GM10847 (cell line): ENCODE results near the gene DERA.

Experiments used
- POLR2A ChIP-seq: IDR thresholded peaks from 2 replicates; pipeline ENCODE4 v1.6.1; 2011; ENCODE audit not compliant: insufficient read length; ENCODE audit errors: extremely low read depth

Gene DERA

DNA sequence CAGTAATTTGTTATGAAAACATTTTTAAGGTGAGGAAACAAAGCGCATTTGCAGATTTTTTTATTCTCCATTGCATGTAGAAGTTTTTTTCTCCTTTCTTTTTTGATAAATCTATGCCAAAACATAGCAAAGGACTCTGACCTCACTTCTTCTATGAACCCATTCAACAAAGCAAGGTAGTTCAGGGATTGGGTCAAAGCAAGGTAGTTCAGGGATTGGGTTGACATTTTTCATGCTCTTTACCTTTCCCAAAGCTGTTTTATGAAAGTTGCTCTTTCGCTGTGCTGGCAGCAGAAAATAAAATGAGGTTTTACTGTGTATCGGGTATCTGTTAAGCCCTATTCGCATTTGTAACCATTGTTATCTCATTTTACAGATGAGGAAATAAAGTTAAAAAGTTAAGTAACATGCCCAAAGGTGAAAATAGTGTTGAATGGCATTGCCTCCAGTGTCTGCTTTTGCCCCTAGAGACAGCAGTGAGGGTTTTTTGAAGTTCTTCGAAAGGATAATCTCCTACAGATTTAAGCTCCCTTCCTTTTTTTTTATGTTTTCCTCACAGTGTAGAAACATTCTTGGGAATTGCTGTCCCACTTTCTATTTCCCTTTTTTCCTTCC is 18.4 kb upstream of the DERA start:
- no peak for TF ChIP-seq POLR2A

DNA sequence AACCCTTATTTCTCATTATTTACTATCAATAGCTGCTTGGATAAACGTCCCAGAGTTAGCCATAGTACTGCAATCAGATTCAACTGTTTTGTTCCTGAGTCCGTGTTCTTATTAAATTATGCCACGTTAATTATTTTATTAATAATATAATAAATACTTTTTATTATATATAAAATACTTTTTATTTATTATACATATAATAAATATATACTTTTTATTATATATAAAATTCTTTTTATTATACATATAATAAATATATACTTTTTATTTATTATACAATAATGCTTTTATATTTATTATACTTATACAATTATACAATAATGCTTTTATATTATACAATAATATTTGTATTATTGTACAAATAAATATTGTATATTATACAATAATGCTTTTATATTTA is 17.9 kb upstream of the DERA start:
- TF ChIP-seq POLR2A: no peak

DNA sequence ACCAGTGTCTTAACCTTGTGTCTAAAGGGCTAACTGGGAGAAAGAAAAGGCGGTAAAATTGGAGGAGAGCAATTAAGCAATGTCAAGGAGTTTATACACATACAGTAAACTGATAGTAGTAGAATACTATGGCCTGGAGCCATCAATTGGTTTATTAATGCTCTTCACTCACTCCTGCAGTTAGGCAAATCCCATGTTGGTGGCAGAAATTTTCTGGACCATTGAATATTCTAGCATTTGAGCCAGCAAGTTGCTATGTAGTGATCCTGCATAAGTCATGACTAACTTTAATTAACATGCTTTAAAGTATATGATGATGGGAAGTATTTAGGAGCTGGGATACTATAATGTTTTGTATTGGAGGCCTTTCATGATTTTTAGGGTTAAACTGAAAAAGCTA is 14.3 kb upstream of the DERA start:
- no peak for TF ChIP-seq POLR2A

DNA sequence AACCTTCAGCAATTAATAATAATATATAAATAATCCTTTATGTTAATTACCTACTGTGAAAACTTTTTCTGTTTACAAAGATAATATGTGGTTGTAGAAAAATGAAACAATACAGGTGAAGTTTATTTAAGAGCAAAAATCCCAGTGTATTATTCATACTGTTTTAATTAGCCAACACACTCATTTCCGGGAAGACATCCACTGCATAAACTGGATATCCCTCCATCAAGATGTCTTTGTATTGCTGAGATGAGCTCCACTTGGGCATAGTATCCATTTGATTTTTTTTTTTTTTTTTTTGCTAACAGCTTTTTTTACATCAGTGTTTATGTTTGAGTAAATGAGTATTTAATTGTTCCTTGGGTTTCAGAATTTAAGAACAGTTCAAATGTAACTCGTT is 13.7 kb upstream of the DERA start:
- TF ChIP-seq POLR2A: no peak

DNA sequence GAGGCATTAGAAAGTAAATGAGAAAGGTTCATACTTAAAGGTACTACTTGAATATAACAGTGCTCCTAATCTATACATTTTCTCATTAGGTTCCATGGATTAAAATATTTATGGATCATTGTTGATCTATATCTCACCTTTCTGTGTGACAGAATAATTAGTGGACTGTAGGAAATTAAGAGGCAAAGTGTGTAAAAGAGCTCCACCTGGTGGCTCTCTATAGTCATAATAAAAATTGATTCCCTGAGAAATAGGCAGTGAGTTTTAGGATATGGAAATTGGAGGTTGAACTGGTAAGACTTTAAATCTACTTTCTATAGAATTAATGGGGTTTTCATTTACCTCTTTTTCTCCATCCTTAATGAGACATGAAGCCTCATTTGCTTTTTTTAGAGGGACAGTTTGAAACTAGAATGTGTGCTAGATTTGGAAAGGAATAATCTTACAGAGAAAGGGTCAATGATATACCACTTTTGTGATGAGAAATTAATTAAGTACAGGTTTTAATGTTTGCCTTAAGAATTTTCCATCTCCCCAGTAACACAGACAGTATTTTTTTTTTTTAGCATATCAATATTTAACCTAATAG is 11.8 kb upstream of the DERA start:
- TF ChIP-seq POLR2A: no peak

DNA sequence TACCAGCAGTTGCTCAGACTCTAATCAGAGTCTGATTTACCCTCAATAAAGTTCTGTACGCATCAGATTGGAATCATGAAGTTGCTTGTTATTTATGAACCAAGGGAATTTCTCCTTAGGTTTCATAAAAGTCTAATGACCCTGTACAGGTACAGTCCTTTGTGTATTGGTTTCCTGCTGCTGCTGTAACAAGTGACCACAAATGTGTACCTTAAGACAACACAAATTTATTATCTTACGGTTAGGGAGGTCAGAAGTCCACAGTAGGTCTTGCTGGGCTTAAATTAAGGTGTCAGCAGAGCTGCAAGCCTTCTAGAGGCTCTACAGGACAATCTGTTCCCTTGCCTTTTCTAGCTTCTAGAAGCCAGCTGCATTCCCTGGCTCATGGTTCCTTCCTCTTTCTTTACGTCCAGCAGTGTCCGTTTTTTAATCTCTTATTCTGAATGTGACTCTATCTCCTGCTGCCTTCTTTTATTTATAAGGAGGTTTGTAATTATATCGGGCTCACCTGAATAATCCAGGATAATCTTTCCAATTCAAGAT is 6.7 kb upstream of the DERA start:
- TF ChIP-seq POLR2A: no peak

DNA sequence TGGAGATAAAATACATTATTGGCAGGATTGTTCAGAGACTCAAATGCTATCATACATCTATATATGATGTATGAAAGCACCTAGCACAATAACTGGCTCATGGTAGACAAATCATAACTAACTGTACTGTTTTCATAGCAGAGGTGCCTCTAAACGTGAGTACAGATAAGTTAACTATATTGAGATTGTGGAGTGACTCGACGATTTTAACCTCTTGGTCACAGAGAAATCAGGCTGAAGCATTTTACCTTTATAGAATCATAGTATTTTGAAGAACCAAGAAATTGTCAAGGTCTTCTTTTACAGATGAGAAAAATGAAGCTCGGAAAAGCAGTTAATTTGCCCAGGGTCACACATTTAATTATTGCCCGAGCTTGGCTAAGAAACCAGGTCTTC is 666 bp upstream of the DERA start:
- TF ChIP-seq POLR2A: no peak

DNA sequence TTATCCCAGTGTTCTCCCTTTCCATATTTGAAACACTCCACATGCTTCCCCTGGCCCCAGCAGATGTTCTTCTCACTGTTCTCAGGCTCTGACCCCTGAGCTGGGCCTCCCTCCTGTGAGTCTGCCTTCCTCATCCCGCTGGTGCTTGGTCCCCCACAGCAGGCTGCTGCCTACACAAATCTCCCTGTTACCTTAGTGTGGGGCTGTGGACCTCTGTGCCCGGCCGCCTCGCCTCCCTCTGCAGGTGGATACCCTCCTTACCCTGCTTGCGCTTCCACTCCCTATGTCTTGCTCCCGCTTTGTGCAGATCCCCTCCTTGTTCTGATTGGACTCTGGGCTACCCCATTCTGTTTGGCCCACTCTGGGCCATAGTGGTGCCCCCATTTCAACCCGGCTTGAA is 6.9 kb downstream of the DERA start:
- TF ChIP-seq POLR2A: no peak

DNA sequence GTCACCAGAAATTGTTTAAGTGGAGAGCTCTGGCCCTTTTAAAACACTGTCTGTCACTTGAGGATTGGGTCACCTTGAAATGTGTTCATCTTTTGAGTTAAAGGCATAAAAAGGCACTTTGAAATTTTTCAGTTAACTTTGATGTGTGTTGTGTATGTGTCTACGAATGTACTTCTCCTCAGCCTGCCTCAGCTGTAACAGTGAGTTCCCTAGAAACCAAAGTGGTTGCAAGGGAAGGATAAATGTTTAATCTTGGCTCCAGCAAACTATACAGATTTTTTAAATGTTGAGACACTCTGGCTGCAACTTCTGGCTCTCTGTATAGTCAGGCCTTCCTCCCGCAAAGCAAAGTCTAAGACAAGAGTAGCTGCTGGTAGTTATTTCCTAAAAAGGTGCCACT is 8.3 kb downstream of the DERA start:
- TF ChIP-seq POLR2A: no peak

DNA sequence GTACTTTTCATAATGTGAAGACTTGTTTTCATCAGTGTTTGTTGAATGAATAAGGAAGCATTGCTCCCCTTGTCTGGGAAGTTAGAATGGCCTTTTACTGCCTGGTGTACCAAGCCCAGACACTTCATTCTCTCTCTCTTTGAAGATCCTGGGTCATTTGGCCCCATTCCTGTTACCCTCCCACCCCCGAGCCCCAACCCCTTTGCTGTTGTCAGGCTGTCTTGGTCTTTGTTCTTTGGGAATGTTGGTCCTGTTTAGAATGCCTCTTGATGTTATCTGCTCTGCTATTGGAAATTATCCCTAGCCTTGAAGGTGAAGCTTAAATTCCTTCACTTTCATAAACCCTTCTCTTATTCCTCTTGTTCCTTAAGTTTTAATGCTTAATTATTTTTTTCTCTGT is 13.8 kb downstream of the DERA start:
- no peak for TF ChIP-seq POLR2A

DNA sequence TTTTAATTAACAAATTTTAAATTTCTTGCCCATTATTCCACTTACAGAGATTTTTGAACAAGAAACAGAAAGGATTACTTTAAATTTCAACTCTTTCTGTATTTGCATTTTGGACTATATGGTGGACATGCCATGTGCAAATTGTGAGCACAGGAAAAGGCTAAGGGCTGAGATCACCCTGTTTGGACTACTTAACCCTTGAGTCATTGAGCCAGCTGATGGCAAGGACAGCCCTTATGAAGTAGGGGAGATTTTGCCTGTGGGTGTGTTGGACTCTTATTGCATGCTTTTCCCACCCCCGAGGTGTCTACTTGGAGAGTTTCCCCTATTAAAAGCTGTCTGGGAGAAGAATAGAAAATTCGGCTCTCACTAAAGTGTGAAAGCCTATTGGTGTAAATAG is 17.2 kb downstream of the DERA start:
- TF ChIP-seq POLR2A: no peak

DNA sequence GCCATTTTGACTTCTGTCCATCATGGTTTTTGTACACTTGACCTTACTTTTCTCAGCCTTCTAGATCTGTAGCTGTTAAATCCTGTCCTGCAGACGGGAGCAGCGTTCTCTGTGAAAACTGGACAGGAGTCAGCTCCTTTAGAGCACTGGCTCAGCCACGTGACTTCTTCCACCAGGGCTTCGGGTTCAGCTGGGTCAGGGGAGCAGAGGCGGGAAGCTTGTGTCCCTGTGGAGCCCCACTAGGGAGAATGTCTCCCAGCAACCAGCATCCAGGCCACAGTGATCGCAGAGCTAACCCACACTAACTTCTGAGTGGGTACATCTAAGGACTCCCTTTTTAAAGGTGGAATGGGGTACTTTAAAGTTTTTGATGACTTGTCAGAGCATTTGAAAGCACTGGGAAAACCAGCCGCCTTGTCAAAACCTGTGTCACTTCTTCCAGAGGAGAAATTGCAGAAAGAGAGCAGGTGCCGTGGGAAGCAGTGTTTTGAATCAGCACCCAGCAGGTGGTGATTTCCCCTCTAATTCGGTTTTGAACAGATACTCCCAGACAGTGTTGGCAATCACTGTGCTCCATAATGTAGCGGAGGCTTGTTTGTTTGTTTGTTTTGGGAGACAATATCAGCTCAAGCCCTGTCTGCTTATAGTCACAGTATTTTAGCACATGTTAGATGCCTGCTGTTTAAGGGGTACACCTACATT is 17.9 kb downstream of the DERA start:
- no peak for TF ChIP-seq POLR2A

DNA sequence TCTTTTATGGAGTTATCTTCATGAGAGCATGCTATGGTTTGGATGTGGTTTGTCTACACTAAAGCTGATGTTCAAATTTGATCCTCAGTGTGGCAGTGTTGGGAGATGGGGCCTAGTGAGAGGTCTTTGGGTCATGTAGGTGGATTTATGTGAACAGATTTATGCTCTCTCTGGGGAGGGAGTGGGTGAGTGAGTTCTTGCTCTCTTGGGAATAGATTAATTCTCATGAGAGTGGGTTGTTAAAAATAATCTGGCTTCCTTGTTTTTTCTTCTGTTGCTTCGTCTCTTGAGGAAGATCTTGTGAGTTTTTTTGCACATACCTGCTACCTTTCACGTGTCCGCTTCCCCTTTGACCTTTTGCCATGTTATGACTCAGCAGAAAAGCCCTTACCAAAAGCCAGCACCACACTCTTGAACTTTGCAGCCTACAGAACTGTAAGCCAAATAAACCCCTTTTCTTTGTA is 20.5 kb downstream of the DERA start:
- TF ChIP-seq POLR2A: no peak

DNA sequence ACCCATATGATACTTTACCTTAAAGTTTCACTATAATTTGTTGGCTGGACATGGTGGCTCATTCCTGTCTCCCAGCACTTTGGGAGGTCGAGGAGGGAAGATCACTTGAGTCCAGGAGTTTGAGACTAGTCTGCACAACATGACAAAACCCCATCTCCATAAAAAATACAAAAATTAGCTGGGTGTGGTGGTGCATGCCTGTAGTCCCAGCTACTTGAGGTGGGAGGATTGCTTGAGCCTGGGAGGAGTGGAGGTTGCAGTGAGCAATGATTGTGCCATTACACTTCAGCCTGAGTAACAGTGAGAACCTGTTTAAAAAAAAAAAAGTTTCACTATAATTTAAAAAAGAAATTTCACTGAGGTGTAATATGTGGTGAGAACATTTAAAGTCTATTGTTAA is 21.2 kb downstream of the DERA start:
- no peak for TF ChIP-seq POLR2A

DNA sequence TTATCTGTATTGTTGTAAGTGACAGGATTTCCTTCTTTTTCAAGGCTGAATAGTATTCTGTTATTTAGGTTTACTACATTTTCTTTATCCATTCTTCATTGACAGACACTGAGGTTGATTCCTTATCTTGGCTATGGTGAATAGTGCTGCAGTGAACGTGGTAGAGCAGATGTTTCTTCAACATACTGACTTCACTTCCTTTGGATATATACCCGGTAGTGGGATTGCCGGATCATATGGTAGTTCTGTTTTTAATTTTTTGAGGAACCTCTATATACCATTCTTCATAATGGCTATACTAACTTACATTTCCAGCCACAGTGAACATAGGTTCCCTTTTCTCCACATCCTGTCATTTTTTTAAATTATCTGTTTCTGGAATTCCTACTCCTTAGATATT is 21.8 kb downstream of the DERA start:
- no peak for TF ChIP-seq POLR2A

DNA sequence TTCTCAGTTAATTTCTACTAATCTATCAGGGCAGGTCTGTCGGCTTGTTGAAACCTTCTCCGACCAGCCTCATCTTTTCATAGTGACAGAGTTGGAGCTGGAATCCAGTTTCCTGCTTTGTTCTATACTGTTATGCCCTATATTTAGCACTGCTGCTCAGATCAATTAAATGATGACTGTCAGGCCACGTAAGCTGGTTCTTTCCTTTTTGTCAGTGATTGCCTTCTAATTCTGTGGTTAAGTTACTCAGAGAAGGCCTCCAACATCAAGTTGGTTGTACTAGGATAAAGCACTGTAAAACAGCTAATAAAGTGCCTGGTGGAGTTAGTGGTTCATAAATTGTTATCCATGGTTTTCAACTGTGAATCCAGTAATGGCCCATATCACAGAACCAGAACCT is 22.6 kb downstream of the DERA start:
- no peak for TF ChIP-seq POLR2A

DNA sequence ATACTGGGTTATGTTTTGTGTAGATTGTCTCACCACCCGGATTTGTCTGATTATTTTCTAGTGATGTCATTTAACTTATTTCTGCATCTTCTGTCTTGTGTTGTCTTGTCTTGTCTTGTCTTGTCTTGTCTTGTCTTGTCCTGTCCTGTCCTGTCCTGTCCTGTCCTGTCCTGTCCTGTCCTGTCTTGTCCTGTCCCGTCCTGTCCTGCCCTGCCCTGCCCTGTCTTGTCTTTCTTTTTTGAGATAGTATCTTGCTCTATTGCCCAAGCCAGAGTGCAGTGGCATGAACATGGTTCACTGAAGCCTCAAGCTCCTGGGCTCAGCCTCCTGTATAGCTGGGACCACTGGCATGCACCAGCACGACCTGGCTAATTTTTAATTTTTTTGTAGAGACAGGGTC is 25.6 kb downstream of the DERA start:
- no peak for TF ChIP-seq POLR2A

DNA sequence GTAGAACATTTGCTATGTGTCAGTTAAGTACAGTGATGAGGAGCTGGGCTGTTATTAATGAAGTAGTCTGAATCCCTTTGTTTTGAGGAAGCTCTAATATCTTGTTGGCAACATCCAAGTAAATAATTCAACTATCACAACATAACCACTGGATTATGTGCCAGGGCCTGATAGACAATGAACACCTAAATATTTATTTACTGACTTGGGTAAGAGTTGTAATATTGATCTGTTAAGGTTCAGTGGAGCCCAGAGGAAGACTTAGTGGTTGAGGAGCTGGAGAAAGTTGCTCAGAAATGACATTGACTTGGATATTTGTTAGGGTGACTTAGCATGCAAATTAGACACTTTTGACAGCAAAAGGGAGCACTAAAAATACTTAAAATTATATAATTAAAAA is 26.8 kb downstream of the DERA start:
- TF ChIP-seq POLR2A: no peak
